ENCODE results near the gene SSTR3. TPM values are rescaled to one million over a fixed set of nuclear protein-coding genes. Genes with fewer than 3 reads are reported as not detected.
"Not testable (repeated sequence)": the region's sequence is repeated elsewhere in the genome, so short reads cannot be mapped to it uniquely, and the experiment has no call there.

SSTR3 gene
- total and polyA plus RNA-seq, 9 donors, result 1.6 to 9.2 (median 4.9) TPM

DNA sequence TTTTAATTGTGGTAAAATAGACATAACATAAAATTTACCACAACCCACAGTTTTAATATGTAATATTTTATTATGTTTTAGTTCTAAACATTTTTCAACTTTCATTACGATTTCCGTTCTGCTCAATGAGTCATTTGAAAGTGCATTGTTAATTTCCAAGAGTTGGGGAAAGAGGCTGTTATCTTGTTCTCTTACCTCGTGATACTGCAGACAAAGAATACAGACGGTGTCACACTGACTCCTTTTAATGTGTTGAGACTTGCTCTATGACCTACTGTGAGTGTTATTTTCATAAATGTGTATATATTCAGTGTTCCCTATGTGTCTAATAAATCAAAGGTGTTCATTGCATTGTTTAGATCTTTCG lies 42.6 kb upstream of the SSTR3 start:
- intact Hi-C loops (cut with DNase I), result loop anchor here in 1 of 4 donors (10.0 kb wide), 1 partner anchor 90 kb away; no protein-coding TSS in a partner anchor
- TF ChIP-seq, protein P1, sequence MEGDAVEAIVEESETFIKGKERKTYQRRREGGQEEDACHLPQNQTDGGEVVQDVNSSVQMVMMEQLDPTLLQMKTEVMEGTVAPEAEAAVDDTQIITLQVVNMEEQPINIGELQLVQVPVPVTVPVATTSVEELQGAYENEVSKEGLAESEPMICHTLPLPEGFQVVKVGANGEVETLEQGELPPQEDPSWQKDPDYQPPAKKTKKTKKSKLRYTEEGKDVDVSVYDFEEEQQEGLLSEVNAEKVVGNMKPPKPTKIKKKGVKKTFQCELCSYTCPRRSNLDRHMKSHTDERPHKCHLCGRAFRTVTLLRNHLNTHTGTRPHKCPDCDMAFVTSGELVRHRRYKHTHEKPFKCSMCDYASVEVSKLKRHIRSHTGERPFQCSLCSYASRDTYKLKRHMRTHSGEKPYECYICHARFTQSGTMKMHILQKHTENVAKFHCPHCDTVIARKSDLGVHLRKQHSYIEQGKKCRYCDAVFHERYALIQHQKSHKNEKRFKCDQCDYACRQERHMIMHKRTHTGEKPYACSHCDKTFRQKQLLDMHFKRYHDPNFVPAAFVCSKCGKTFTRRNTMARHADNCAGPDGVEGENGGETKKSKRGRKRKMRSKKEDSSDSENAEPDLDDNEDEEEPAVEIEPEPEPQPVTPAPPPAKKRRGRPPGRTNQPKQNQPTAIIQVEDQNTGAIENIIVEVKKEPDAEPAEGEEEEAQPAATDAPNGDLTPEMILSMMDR (IDR thresholded peaks at IDR 0.05), result no peak
- no peak for TF ChIP-seq EP300 (IDR thresholded peaks at IDR 0.05)
- no peak for TF ChIP-seq POLR2A (IDR thresholded peaks at IDR 0.05)
- Histone ChIP-seq H3K27me3 (no peaks in the 10 kb centered on the region), H3K9me3 (no peaks in the 10 kb centered on the region), H3K36me3 (no peaks in the 10 kb centered on the region), H3K4me3 (no peak overlapping the region), H3K27ac (no peak overlapping the region), H3K4me1 (ENCODE audit: insufficient read depth) (no peaks in the 10 kb centered on the region)
- DNase-seq, result no peak
- 43 to 47% (median 46%) methylated on average over 5 of the region's 5 CpGs for WGBS, 3 donors

DNA sequence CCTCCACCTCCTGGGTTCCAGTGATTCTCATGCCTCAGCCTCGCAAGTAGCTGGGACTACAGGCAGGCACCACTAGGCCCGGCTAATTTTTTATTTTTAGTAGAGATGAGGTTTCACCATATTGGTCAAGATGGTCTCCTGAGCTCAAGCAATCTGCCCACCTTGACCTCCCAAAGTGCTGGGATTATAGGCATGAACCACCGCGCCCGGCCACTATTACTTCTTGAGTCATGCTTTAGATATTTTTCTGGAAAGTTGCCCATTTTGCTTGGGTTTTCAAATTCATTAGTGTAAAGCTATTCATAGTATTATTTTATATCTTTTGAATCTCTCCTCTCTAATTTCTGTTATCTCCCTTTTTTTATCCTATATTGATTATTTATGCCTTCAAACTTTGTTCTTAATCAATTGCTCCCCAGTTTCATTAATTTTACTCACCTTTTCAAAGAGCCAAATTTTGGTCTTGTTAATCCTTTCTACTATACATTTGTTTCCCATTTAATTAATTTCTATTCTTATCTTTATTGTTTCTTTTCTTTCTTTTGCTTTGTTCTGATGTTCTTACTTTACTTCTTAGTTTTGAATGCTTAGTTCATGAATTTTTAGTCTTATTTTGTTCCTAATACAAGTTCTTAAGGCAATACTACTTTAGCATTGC lies 42.1 kb upstream of the SSTR3 start:
- Histone ChIP-seq H3K4me1 (ENCODE audit: insufficient read depth) (no peaks in the 10 kb centered on the region), H3K4me3 (no peak overlapping the region), H3K27me3 (no peaks in the 10 kb centered on the region), H3K36me3 (no peaks in the 10 kb centered on the region), H3K9me3 (no peaks in the 10 kb centered on the region), H3K27ac (no peak overlapping the region)
- intact Hi-C loops (cut with DNase I), result loop anchor here in 1 of 4 donors (10.0 kb wide), 1 partner anchor 90 kb away; no protein-coding TSS in a partner anchor
- 72 to 80% (median 77%) methylated on average over 5 of the region's 5 CpGs for WGBS, 3 donors
- DNase-seq, result no peak
- TF ChIP-seq EP300 (IDR thresholded peaks at IDR 0.05) (no peak), POLR2A (IDR thresholded peaks at IDR 0.05) (no peak)
- TF ChIP-seq, protein P1 (IDR thresholded peaks at IDR 0.05), result no peak

DNA sequence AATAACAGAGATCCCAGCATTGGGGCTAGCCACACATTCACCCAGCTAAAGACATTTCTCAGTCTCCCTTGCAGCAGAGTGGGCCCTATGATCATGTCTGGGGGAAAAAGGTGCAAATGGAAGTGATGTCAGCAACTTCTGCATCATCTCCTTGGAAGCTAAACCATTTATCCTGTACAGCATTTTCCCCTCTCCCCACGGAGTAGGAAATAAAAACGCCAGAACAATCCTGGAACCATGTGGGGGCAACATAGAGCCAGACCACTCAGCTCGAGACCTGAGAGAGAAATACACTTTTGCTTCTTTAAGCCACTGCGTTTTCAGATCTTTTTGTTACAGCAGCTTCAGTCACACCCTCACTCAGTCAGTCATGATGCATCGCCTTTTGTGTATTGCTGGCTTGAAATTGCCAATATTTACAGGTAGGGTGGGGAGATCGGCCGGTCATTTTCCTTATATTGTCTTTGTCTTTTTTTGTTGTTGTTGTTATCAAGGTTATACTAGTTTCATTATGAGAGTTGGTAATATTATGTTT lies 40.9 kb upstream of the SSTR3 start:
- no peak for TF ChIP-seq EP300 (IDR thresholded peaks at IDR 0.05)
- TF ChIP-seq, protein P1 (IDR thresholded peaks at IDR 0.05), result no peak
- no peak for TF ChIP-seq POLR2A (IDR thresholded peaks at IDR 0.05)
- WGBS, 3 donors, result 42 to 48% (median 46%) methylated on average over 7 of the region's 7 CpGs
- Histone ChIP-seq H3K4me3 (no peak overlapping the region), H3K36me3 (no peaks in the 10 kb centered on the region), H3K27ac (no peak overlapping the region), H3K9me3 (no peaks in the 10 kb centered on the region), H3K27me3 (no peaks in the 10 kb centered on the region), H3K4me1 (ENCODE audit: insufficient read depth) (no peaks in the 10 kb centered on the region)
- intact Hi-C loops (cut with DNase I), result loop anchor here in 1 of 4 donors (10.0 kb wide), 1 partner anchor 88 kb away; no protein-coding TSS in a partner anchor
- no peak for DNase-seq

DNA sequence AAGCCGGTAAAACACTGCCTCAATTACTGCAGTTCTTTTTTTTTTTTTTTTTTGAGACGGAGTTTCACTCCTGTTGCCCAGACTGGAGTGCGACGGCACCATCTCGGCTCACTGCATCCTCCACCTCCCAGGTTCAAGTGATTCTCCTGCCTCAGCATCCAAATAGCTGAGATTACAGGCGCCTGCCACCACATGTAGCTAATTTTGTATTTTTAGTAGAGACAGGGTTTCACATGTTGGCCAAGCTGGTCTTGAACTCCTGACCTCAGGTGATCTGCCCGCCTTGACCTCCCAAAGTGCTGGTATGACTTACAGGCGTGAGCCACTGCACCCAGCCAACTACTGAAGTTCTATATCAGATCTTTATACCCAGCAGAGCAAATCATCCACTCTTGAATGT lies 39.6 kb upstream of the SSTR3 start:
- H3K9me3 ChIP-seq; H3K4me1 ChIP-seq (ENCODE audit: insufficient read depth); H3K36me3 ChIP-seq; H3K4me3 ChIP-seq; DNase-seq; H3K27me3 ChIP-seq; H3K27ac ChIP-seq: not testable (repeated sequence)
- intact Hi-C loops (cut with DNase I), result loop anchor here in 1 of 4 donors (10.0 kb wide), 1 partner anchor 87 kb away; no protein-coding TSS in a partner anchor
- WGBS, 3 donors, result 79 to 85% (median 84%) methylated on average over 8 of the region's 8 CpGs

DNA sequence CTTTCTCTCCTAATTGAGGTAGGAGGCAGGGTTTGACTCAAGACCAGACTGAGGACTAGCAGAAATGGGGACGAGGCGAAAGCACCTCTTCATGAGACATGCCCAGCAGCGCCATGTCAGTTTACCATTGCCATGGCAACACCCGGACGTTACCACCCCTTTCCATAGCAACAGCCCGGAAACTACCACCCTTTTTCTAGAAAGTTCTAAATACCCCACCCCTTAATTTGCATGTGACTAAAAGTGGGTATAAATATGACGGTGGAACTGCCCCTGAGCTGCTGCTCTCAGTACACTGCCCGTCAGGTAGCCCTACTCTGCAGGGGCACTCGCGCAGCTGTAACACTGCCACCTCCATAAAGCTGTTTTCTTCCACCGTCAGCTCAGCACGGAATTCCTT lies 37.7 kb upstream of the SSTR3 start:
- intact Hi-C loops (cut with DNase I), result loop anchor here in 1 of 4 donors (10.0 kb wide), 1 partner anchor 85 kb away; no protein-coding TSS in a partner anchor
- Histone ChIP-seq H3K4me3 (no peak overlapping the region), H3K27me3 (no peaks in the 10 kb centered on the region), H3K9me3 (no peaks in the 10 kb centered on the region), H3K4me1 (ENCODE audit: insufficient read depth) (no peaks in the 10 kb centered on the region), H3K27ac (no peak overlapping the region), H3K36me3 (no peaks in the 10 kb centered on the region)
- DNase-seq, result no peak
- WGBS, 3 donors, result 71 to 86% (median 80%) methylated on average over 12 of the region's 12 CpGs
- TF ChIP-seq EP300 (IDR thresholded peaks at IDR 0.05) (no peak), POLR2A (IDR thresholded peaks at IDR 0.05) (no peak)
- TF ChIP-seq, protein P1 (IDR thresholded peaks at IDR 0.05), result no peak

Data from ovary (tissue), 9 donors.